ENCODE data around the gene DYNLL2. TPM values are rescaled to one million over a fixed set of nuclear protein-coding genes. Genes with fewer than 3 reads are reported as not detected.
"Not testable (repeated sequence)": the region's sequence is repeated elsewhere in the genome, so short reads cannot be mapped to it uniquely, and the experiment has no call there.

The DYNLL2 gene
- total RNA-seq: 12.6 and 17.2 TPM in 2 replicates

- peak; percentile 91 for DNase-seq
Observed at GRCh38 chr17:58082870-58083490, at the start of gene DYNLL2. Gene DYNLL2 (plus strand): TSS chr17:58083419. CDS start chr17:58087091, 3,672 bp downstream.

GRCh38 chr17:58039975-58040374, 43.2 kb upstream of the DYNLL2 start:
- DNase-seq: no peak

GRCh38 chr17:58040386-58040785, 42.8 kb upstream of the DYNLL2 start:
- DNase-seq: no peak

GRCh38 chr17:58041161-58041560, 42.1 kb upstream of the DYNLL2 start:
- DNase-seq: no peak

GRCh38 chr17:58043221-58044181, 39.7 kb upstream of the DYNLL2 start:
- no peak for DNase-seq

- DNase-seq: not testable (repeated sequence)
Observed at GRCh38 chr17:58044256-58044655, 39.0 kb upstream of the DYNLL2 start.

- no peak for DNase-seq
Observed at GRCh38 chr17:58046239-58047094, 36.8 kb upstream of the DYNLL2 start.

- no peak for DNase-seq
Observed at GRCh38 chr17:58047376-58048150, 35.7 kb upstream of the DYNLL2 start.

GRCh38 chr17:58049533-58049932, 33.7 kb upstream of the DYNLL2 start:
- DNase-seq: no peak

- DNase-seq: no peak
Observed at GRCh38 chr17:58050966-58051365, 32.3 kb upstream of the DYNLL2 start.

GRCh38 chr17:58051468-58051867, 31.8 kb upstream of the DYNLL2 start:
- no peak for DNase-seq

GRCh38 chr17:58052407-58052806, 30.8 kb upstream of the DYNLL2 start:
- no peak for DNase-seq

- DNase-seq: no peak
Observed at GRCh38 chr17:58052945-58053715, 30.1 kb upstream of the DYNLL2 start.

GRCh38 chr17:58054641-58055040, 28.6 kb upstream of the DYNLL2 start:
- no peak for DNase-seq

GRCh38 chr17:58056476-58056875, 26.7 kb upstream of the DYNLL2 start:
- DNase-seq: no peak

GRCh38 chr17:58059141-58059540, 24.1 kb upstream of the DYNLL2 start:
- DNase-seq: no peak

- peak; percentile 15 for DNase-seq
Observed at GRCh38 chr17:58060596-58061191, 22.5 kb upstream of the DYNLL2 start.

GRCh38 chr17:58061672-58062071, 21.5 kb upstream of the DYNLL2 start:
- no peak for DNase-seq

- DNase-seq: no peak
Observed at GRCh38 chr17:58065238-58065637, 18.0 kb upstream of the DYNLL2 start.

GRCh38 chr17:58066401-58066800, 16.8 kb upstream of the DYNLL2 start:
- no peak for DNase-seq

GRCh38 chr17:58072862-58073261, 10.4 kb upstream of the DYNLL2 start:
- no peak for DNase-seq

All from dermis blood vessel endothelial cell (primary cell).